DMS53 (cell line): Measurements from ENCODE around the gene KRT35.
A peak's percentile ranks its signal among the peaks of the same experiment; 100 is the strongest.

ENCODE experiments used
- DNase-seq: peaks from one replicate; lab custom pipeline; 2025; lab: John Stamatoyannopoulos, UW

The KRT35 gene

DNA sequence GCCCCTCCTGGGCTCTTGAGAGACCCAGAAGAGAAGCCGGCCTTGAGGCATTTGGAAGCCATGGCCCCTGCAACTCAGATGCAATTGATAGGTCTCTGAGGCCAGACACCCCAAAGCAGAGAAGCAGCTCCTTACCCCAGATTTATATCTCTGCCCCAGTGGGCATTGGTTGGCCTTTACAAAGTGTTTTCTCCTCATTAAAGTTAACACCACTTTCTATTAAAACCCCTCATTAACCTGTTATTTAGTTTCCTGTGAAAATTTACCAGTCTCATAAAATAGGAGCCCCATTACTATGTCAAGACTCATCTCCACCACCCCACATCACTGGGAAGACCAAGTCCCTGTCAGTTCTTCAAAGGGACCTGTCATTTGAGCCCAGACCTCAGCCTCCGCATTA is at the start of gene KRT35:
TSS of gene KRT35 (minus strand) at position 116 of the 400 bp plus-strand sequence. CDS start at position 62, 54 bp downstream.
- DNase-seq: no peak

DNA sequence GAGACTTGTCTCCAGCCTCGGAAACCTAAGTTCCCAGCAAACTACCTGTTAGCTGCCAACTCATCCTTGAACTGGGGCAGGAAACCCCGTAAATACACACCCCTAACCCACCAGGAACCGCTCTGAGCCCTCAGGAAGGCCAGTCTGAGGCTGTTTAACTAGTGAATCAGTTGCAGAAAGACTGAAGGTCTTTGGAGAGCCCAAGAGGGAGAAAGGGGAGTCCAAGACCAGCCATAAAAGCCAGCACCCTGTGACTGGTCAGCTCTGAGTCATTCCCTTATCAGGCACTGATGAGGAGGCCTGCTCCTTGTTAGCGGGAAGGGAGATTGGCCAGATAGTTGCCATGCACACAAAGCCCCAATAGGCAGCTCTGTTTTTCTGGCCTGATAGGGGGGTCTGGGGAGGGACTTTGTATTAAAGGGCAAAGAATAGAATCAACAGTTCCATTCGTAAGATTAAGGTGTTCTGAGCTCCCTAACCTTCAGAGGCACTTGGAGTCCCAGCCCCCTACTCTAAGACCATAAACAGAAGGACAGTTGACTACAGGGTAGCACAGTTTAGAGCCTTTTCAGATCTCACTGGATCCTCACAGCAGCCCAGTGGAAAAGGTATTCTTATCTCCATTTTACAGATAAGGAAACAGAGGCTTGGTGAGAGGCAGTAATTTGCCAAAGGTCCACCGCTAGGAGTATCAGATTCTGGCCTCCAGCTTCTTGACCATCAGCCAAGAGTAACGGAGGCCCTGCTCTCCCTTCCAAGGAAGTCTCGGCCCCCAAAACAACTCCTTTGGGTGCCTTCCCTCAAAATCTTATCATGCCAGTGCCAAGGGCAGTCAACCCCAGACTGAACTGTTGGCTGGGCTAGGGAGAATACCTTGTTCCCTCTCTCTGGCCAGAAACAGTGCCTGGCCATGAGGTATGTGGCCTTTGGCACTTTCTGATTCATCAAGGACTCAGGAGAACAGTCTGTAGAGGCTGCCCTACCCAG is 49.4 kb upstream of the KRT35 start:
- DNase-seq: peak; percentile 65

DNA sequence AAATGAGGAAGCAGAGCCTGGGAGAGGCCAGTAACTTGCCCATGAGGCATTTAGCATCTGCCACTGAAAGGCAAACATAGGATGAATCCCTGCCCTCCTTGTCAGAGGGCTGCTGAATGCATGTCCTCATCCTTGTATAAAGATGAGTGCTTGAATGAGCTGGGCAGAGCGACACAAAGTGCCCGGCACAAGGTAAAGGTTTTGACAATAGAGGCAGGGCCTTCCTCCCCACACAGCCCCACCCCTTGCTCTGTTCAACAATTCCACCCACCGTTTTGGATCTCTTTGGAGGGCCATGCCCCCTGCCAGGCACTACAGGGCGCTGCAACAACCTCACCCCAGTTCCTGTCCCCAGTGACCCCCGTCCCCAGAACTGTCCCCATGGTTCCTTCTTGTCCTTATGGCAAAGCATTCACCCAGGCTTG is 48.6 kb upstream of the KRT35 start:
- peak; percentile 81 for DNase-seq

DNA sequence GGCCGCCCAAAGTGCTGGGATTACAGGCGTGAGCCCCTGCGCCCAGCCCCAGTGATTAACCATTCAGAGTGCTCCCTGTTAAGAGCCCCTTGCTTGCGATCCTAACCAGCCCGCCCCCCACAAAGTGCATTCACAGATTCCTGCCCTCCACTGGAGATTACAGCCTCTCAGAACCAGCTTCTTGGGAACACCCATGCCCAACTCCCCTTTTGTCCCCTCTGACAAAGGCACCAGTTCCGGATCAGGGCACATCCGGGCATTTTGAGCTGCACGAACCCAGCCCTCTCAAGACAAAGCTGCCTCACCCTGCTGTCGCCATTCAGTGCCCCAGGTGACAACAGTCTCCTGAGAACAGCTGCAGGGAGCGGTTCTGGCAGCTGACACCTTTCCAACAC is 48.0 kb upstream of the KRT35 start:
- peak; percentile 82 for DNase-seq

DNA sequence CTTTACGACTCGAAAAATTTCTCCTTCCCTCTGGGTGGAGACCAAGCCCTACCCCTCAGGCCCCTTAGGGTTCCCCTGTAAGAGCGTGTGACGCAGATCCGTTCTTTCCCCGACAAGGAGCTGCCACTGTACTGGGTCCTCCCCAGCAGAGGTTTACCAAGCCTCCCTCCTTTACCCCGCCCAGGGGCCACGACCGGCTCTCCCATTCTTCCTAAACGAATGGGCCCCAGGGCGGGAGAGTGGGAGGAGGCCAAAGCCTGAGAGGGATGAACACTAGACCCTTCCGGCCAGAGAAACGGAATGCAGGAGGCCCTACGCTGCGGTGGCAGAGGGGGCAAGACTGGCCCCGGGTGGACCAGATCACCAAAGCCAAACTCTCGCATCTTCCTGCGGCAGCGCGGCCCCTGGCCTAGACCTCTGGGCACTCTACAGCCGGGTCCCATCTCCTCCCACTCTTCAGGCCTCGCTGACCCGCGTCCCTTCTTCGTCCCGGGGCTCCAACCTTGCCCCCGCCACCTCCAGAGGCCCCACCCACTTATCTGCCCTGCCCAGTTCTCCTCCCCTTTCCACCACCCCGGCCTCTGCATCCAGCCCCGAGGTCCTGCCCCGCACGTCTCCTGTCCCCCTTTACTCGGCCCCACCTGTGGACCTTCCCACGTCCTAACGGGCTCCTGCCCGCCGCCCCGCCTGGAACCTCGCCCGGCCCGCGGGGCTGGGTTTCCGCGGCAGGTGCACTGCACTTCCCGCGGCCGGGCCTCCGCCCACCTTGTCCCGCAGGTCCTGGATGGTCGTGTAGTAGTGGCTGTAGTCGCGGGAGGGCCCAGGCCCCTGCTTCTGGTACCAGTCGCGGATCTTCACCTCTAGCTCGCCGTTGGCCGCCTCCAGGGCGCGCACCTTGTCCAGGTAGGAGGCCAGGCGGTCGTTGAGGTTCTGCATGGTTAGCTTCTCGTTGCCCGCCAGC is 46.4 kb upstream of the KRT35 start:
- peak; percentile 70 for DNase-seq

DNA sequence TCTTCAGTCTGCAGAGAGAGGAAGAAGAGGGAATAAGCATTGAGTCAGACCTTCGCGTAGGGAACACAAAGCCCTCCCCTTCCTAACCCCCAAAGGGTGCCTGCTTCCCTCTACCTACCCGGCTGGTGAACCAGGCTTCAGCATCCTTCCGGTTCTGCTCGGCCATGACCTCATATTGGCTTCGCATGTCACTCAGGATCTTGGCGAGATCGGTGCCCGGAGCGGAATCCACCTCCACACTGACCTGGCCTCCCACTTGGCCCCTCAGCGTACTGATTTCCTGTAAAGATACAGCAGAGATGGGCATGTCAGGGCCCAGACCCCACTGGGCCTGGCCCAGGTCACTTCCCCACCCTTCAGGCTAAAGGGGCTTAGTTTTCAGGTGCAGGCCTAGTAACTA is 43.3 kb upstream of the KRT35 start:
- no peak for DNase-seq

DNA sequence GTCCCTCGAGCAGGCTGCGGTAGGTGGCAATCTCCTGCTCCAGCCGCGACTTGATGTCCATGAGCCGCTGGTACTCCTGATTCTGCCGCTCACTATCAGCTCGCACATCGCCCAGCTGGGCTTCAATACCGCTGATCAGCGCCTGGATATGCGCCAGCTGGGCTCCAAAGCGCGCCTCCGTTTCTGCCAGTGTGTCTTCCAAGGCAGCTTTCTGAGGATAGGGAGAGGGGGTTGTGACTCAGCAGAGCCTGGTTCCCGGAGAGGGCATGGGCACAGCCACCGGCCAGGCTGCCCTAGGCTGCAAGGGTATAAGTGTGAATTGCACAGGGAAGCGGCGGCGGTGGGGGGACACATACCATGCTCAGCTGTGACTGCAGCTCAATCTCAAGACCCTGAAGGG is 42.8 kb upstream of the KRT35 start:
- peak; percentile 20 for DNase-seq

DNA sequence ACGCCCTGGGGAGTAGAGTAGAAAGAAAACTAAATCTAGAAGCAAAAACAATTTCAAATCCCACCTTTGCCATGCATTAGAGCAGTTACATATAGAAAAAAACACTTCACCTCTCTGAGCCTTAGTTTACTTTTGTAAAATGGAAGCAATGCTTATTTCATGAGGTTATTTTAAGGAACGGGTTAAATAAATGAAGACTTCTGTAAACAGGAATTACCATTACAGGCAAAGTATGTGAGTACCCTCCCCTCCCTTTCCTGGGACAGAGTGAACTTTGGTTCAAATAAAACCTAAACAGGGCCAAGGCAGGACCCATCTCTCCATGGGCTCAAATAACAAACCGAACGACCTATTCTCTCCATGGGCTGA is 42.3 kb upstream of the KRT35 start:
- no peak for DNase-seq

DNA sequence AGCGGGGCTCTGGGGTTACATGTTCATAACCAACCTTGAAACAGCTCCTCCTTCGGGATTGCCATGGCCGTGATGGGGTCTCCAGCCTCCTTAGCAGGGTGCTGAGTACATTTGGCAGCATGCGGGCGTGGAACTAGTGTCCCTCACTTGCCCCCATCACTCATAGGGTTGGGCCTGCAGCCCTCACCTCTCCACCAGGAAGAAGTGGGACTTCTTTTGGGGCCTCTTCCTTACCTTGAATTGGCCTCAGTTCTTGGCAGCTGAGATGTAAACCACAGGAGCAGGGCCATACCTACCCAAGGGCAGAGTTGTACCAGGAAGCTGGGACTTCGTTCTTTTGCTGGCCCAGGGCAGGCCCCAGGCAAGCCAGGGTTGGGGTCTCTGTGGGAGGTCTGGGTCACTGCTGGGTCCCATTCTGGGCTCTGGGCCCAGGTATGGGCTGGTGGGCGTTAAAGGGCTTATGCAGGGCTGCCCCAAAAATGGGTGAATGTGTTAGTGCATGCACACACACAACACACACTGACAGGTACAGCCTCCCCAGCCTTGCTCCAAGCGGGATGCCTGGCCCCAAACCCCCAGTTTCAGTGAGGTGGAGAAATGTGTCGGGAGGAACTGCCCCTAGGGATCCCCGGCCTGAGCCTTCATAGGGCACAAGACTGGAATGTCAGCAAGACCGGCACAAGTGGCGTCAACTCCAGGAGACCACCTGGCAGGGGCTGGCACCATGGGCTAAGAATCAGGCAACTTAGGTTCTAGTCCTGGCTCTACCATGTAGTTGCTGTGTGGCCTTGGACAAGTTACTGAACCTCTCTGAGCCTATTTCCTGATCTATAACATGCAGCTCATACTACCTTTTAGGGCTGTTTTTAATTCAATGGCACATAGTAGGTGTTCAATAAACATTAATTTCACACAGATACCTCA is 41.6 kb upstream of the KRT35 start:
- peak; percentile 46 for DNase-seq

DNA sequence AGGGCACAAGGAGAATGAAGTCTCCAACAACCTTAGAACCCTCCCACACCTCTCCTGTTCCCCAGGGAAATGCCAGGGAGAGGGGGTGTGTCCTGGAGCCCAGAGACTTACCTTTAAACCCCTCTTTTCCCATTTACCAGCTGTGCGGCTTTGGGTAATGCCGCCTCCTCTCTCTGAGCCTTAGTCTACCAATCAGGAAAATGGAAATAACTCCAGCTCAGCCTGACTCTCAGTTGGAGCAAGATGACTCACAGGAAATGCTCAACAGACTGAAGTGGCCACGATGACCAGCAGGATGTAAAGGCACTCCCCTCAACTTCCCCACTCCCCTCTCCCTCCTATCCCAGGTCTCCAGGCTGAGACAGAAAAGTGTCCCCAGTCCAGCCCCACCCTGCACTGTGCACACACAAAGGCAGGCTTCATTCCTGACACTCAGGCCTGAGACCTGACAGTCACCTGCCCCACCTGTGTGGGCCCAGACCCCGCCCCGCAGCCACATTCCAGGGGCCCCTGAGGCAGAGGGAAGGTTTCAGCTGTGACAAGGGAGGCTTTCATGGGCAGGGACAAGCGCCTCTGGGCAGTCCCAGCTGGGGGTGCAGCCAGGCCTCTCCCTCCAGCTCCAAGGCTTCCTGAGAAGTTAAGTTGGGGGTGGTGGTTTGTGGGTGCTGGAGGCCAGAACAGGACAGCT is 40.8 kb upstream of the KRT35 start:
- DNase-seq: peak; percentile 92

DNA sequence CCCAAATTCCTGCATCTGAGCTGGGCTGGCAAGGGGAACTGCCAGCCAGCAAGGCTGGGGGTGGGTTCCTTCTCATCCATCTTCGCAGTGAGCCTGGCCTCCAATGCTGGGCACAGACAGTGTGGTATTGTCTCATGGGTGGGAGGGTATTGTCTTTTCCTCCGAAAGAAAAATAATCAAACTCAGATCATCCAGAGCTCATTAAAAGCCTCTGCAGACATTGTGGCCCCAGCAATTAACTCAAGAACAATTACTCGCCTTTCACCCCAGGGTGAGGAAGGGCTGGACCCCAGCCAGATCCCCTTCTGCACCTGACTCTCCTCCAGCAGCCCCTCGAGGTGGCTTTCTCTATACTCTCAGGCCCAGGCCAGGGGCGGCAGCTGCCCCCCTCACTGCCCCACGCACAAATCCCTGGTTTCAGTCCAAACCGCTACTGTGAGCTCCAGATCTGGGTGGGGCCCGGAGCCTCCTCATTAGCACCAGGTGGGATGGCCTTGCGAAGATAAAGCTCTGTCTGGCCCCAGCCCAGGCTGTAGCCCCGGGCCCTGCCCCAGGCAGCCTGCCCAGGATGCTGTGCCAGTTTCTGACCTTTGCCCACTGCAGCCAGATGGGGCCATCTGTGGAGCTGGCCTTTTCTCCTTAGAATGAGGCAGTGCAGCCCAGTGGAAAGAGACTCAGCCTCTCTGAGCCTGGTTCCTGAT is 40.0 kb upstream of the KRT35 start:
- peak; percentile 53 for DNase-seq

DNA sequence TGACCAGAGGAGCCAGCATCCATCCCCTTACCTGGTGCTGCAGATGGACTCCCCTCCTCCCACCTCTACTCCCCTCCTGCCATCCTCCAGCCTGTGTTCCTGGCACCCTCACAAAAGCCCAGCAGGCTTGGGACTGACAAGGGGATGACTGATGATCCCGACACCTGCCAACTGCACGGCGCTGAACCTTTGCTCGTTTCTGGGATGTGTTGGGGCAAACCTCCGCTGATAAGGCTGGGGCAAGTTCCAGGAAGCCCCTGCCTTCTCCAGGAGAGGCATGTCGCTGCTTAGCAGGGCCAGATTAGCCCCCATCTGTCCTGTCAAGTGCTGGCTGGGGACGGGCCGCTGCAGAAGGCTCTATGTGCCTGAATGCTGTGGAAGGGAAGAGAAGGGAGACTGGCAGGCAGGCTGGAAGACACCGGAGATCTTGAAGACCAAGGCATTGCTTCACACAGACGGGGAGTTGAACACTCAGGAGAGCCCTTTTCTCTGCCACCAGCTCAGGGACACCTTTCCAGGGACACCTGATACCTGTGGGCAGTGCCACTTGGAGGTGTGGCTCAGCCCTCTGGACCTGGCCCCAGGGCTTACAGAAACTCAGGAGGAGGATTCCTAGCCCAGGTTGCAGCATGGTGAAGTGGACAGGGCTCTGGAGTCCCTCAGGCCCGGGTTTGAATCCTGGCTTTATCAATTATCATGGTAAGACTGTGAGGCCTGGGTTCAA is 38.7 kb upstream of the KRT35 start:
- peak; percentile 50 for DNase-seq

DNA sequence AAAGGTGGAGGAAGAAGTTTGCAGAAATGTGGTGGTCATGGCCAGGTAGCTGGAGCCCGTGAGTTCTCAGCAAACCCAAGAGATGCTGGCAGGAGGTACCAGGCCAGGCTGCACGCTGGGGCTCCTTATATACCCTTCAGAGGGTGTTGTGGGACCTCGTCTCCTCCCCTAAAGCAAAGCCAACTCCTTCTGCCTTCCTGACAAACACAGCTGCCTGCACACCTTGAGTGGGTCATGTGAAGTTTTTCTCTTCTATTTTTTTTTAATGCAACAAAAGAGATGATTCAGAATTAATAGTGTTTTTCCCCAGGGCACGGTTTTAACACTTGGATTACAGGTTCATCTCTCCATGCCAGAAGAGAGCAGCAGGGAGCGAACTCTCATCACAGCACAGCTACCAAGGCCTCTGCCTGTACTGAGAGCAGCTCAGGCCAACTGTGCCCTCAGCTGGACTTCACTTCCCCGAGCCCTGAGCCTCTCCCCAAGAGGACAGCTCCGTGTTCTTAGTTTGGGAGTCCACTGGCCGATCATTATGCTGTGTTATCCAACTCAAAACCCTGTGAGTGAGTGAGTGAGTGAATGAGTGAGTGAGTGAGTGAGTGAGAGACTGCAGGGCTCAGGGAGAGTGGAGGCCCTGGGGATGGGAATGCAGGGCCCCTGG is 38.0 kb upstream of the KRT35 start, which contains the start of gene KRT15:
TSS of gene KRT15 (minus strand) at position 102 of the 661 bp plus-strand sequence. CDS start at position 39, 63 bp downstream.
- peak; percentile 65 for DNase-seq

DNA sequence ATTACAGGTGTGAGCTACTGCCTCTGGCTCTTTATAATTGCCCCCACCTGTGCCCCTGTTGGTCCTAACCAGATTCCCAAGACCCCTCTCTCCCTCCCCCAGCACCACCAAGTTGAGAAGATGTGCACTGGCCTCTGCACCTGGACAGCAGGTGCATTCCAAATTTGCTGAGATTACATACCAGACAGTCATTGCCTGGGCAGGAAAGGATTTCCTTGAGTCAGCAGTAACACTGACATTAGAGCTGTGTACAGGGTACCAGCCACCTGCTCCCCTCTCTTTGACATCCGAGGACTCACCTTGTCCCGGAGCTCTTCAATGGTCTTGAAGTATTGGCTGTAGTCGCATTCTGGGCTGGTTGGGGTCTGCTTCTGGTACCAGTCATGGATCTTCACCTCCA is 37.1 kb upstream of the KRT35 start:
- DNase-seq: peak; percentile 33

DNA sequence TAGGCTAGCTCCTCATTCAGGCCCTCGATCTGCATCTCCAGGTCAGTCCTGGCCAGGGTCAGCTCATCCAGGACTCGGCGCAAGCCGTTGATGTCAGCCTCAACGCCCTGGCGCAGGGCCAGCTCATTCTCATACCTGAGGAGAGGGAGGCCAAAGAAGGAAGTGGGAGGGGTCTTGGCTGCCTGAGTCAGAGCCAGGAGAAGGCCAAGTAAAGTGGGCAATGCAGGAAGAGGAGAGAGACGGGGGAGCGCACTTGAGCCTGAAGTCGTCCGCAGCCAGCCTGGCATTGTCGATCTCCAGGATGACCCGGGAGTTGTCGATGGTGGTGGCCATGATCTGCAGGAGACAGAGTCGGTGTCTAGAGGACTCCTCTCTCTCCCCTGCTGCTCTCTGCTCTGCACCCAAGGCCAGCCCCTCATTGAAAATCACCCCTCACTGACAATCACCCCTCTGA is 35.9 kb upstream of the KRT35 start:
- DNase-seq: no peak

DNA sequence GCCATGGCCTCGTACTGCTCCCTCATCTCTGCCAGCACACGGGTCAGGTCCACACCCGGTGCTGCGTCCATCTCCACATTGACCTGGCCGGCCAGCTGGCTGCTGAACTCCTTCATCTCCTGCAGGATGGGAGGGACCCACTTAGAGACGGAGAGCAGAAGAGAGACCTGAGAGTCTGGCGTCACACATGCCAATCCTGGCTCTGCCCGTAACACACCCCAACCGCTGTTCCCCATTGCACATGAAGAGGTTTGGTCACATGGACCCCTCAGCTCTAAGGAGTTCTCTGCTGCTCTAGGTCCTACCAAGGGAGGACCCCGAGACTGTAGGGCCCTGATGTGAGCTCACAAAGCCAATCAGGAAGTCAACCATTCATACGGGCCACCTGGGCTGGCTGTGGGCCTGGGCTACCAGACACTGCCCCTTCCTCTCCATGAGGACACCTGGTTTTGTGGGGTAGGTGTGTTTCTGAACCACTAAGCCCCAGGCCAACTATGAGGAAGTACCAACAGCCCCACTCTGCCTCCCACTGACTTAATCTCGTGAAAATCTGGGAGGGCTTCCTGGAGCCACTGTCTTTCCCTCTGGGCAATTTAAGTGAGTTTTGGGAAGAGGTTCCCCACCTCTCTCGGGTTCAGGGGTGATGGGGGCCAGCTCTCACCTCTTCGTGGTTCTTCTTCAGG is 35.3 kb upstream of the KRT35 start:
- no peak for DNase-seq

DNA sequence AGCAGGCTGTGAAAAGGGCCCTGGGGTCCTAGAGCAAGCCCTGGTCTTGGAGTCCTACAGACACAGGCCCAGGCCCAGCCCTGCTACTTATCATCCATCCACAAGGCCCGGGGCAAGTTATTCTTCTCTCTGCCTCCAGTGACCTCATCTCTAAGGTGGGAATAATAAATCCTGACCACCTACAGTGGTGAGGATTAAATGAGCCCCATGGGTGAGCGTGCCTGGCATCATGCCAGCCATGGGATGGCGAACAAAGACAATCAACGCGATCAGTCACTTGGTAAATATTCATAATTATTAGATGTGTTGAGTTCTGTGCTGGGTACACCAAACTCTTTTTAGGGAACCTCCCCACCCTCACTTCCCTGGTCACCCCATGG is 32.2 kb upstream of the KRT35 start:
- DNase-seq: no peak

DNA sequence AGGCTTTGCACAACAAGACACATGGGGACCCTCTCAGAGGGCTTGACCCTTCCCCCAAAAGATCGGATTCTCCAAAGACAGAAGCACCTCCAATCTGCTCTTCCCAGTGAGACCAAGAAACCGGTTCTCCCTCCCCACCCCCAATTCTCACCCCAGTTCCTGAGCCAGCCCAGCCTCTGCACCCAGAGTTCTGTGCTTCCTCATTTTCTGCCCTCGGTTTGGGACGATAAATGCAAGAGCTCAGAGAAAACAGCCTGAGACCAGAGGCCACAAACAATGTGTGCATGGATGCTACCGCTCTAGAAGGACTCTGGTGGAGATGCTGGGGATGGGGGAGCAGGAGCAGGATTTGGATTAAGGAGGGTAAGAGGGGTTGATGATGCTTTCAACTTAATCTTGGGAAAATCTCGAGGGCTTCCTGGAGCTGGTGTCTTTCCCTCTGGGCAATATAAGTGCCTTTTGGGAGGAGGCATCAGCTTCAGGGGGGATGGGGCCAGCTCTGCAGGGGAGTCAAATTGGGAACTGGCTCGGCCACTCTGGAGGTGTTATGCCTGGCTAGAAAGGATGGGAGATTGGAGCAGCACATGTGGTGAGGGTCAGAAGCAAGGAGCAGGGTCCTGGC is 31.7 kb upstream of the KRT35 start:
- DNase-seq: no peak
